SKM-1 (cell line): ENCODE data around the gene PRR18.

ENCODE experiments used
- DNase-seq: peaks from one replicate; lab custom pipeline; 2025; ENCODE audit not compliant: unreplicated experiment; lab: John Stamatoyannopoulos, UW

The PRR18 gene

GRCh38 chr6:166306378-166307081 is 1.7 kb downstream of the PRR18 start:
- no peak for DNase-seq

- no peak for DNase-seq
Observed at GRCh38 chr6:166305562-166306117, 2.6 kb downstream of the PRR18 start.

GRCh38 chr6:166304106-166304505 is 4.1 kb downstream of the PRR18 start:
- DNase-seq = no peak

GRCh38 chr6:166301611-166302529 is 6.3 kb downstream of the PRR18 start:
- no peak for DNase-seq

- no peak for DNase-seq
Observed at GRCh38 chr6:166300357-166300987, 7.7 kb downstream of the PRR18 start.

- no peak for DNase-seq
Observed at GRCh38 chr6:166297606-166298005, 10.6 kb downstream of the PRR18 start.

- no peak for DNase-seq
Observed at GRCh38 chr6:166296035-166296883, 11.9 kb downstream of the PRR18 start.

GRCh38 chr6:166293731-166294584 is 14.2 kb downstream of the PRR18 start:
- no peak for DNase-seq

GRCh38 chr6:166289207-166290060 is 18.8 kb downstream of the PRR18 start:
- no peak for DNase-seq

- DNase-seq = peak; percentile 61
Observed at GRCh38 chr6:166286839-166287271, 21.3 kb downstream of the PRR18 start.

GRCh38 chr6:166285233-166285632 is 23.0 kb downstream of the PRR18 start:
- no peak for DNase-seq

- DNase-seq = no peak
Observed at GRCh38 chr6:166284640-166285039, 23.6 kb downstream of the PRR18 start.

- no peak for DNase-seq
Observed at GRCh38 chr6:166282394-166283032, 25.7 kb downstream of the PRR18 start.

- DNase-seq = no peak
Observed at GRCh38 chr6:166281104-166281503, 27.1 kb downstream of the PRR18 start.

GRCh38 chr6:166279393-166279679 is 28.9 kb downstream of the PRR18 start:
- DNase-seq = no peak

- DNase-seq = no peak
Observed at GRCh38 chr6:166278579-166279392, 29.4 kb downstream of the PRR18 start.

- DNase-seq = no peak
Observed at GRCh38 chr6:166277892-166278578, 30.2 kb downstream of the PRR18 start.
